ENCODE results near the gene DNMT3L. TPM values are rescaled to one million over a fixed set of nuclear protein-coding genes. Genes with fewer than 3 reads are reported as not detected.
A peak's percentile ranks its signal among the peaks of the same experiment; 100 is the strongest.

The DNMT3L gene
- total RNA-seq (2014; rRNA removed; shearing (Covaris generic)) (not detected in 2 replicates), total RNA-seq (2022) (not detected in 2 replicates), Bru-seq, nascent RNA (not detected), BruChase-seq, experiment 1, labeled RNA remaining after a 6-hour chase (not detected), BruChase-seq, experiment 2, labeled RNA remaining after a 2-hour chase (not detected)
- long read RNA-seq = 0 reads

DNA sequence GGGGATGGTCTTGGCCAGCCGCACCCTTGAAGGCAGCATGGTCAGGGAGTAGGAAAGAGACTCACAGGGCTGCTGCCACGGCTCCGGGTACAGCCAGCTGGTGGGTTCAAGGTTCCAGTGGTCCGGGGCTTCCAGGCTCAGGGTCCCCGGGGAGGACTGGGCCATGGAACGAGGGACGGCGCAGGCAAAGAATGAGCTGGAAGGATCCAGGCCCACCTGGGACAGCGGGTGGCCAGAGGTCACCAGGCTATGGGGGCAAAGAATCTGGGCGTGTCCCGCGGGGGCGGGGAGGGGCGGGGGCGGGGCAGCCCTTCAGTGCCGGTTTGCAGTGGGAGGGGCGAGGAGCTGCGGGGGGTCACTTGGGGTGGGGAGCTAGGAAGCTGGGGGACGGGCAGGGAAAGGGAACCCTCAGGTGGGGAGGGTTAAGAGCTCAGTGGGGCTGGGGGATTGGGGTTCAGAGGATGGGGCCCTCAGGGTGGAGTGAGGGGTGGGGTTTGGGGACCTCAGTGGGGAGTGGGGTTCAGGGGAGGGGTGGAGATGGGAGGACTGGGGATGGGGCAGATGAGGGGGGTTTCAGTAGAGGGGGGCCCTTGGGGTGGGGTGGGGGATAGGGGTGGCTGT lies at the start of gene DNMT3L:
DNMT3L (minus strand) TSS at position 223 of the 621 bp plus-strand sequence. CDS start 638 bp downstream, outside the sequence.
- no peaks in the 10 kb centered on the region for H3K4me1 ChIP-seq (ENCODE audit: insufficient read depth, low read length, poor library complexity, severe bottlenecking)
- no peaks in the 10 kb centered on the region for H3K9me3 ChIP-seq (ENCODE audit: low read length)
- no peak within 1 kb of the TSS for H3K4me2 ChIP-seq (ENCODE audit: low read length)
- ChIA-PET POLR2A (no interaction called here), CTCF (ENCODE audit: unreplicated experiment) (no interaction called here)
- no peaks in the 10 kb centered on the region for H4K20me1 ChIP-seq (ENCODE audit: insufficient read depth, low read length)
- no peak for DNase-seq (ENCODE audit: low spot score)
- intact Hi-C loops (cut with micrococcal nuclease; ENCODE audit: unreplicated experiment) = no loop called here
- no peaks in the 10 kb centered on the region for H3K9me2 ChIP-seq (ENCODE audit: insufficient read depth, low read length)
- no TSS peak for BruUV-seq (replicated peaks)
- no peak within 1 kb of the TSS for H3K4me3 ChIP-seq (ENCODE audit: low read depth, low read length, poor library complexity, severe bottlenecking)
- no peak for TF ChIP-seq EZH2phosphoT487 (IDR thresholded peaks at IDR 0.05; ENCODE audit: borderline replicate concordance, low read depth, low read length)
- TF ChIP-seq, protein P1, sequence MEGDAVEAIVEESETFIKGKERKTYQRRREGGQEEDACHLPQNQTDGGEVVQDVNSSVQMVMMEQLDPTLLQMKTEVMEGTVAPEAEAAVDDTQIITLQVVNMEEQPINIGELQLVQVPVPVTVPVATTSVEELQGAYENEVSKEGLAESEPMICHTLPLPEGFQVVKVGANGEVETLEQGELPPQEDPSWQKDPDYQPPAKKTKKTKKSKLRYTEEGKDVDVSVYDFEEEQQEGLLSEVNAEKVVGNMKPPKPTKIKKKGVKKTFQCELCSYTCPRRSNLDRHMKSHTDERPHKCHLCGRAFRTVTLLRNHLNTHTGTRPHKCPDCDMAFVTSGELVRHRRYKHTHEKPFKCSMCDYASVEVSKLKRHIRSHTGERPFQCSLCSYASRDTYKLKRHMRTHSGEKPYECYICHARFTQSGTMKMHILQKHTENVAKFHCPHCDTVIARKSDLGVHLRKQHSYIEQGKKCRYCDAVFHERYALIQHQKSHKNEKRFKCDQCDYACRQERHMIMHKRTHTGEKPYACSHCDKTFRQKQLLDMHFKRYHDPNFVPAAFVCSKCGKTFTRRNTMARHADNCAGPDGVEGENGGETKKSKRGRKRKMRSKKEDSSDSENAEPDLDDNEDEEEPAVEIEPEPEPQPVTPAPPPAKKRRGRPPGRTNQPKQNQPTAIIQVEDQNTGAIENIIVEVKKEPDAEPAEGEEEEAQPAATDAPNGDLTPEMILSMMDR (conservative IDR thresholded peaks at IDR 0.05; ENCODE audit: low read length) = no peak
- H3K36me3 ChIP-seq (ENCODE audit: insufficient read depth, low read length) = no peaks in the 10 kb centered on the region
- no peak within 1 kb of the TSS for H2AFZ ChIP-seq (ENCODE audit: low read length)
- H3K79me2 ChIP-seq (ENCODE audit: insufficient read depth, low read depth, low read length) = no peaks in the 10 kb centered on the region
- no peak within 1 kb of the TSS for H3K27ac ChIP-seq (ENCODE audit: low read depth, low read length, poor library complexity, severe bottlenecking)

DNA sequence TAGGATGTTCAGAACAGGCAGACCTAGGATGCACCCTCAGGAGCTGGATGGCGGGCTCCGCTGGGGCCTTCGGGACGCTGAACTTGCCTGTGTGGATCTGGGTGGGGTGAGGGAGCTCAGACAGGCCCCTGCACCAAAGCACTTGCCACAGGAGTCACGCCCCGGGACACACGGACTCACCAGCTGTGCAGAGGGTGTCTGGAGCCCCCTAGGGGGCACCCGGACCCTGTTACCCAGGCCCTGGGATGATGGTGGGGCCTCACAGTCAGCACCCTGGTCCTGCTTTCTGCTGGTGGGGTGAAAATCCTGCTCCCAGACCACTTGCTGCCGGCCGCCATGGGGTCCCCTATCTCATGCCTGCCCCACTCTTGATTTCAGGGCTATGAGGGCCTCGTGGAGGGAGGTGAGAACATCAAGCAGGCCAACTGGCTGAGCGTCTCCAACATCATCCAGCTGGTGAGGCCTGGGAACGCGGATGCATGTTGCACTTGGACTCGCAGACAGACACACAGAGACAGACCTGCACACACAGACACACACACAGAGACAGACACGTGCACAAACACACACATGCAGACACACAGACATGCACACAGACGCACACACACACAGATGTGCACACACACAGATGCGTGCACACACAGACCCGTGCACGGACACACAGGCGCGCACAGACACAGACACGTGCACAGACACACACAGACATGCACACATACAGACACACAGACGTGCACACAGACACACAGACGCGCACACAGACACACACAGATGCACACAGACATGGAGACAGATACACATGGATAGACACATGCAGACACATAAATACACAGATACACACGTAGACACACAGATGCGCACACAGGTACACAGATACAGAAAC lies 49.2 kb upstream of the DNMT3L start:
- Histone ChIP-seq H3K4me2 (ENCODE audit: low read length) (no peak overlapping the region), H3K4me1 (ENCODE audit: insufficient read depth, low read length, poor library complexity, severe bottlenecking) (no peaks in the 10 kb centered on the region), H3K9me3 (ENCODE audit: low read length) (no peaks in the 10 kb centered on the region), H3K36me3 (ENCODE audit: insufficient read depth, low read length) (peaks cover 34% of the 10 kb centered on the region; the same call in 1 of the 2 replicates), H2AFZ (ENCODE audit: low read length) (no peak overlapping the region), H3K79me2 (ENCODE audit: insufficient read depth, low read depth, low read length) (no peaks in the 10 kb centered on the region), H3K4me3 (ENCODE audit: low read depth, low read length, poor library complexity, severe bottlenecking) (no peak overlapping the region), H3K9me2 (ENCODE audit: insufficient read depth, low read length) (no peaks in the 10 kb centered on the region), H3K27ac (ENCODE audit: low read depth, low read length, poor library complexity, severe bottlenecking) (no peak overlapping the region), H4K20me1 (ENCODE audit: insufficient read depth, low read length) (no peaks in the 10 kb centered on the region)
- no TSS peak for BruUV-seq (replicated peaks)
- ChIA-PET POLR2A (no interaction called here), CTCF (ENCODE audit: unreplicated experiment) (no interaction called here)
- intact Hi-C loops (cut with micrococcal nuclease; ENCODE audit: unreplicated experiment) = no loop called here
- DNase-seq (ENCODE audit: low spot score) = peak; percentile 48
- TF ChIP-seq, protein P1 (conservative IDR thresholded peaks at IDR 0.05; ENCODE audit: low read length) = peak; percentile 69
- TF ChIP-seq EZH2phosphoT487 (IDR thresholded peaks at IDR 0.05; ENCODE audit: borderline replicate concordance, low read depth, low read length) = no peak
